ENCODE measurements around the gene RNF5. TPM values are rescaled to one million over a fixed set of nuclear protein-coding genes. Genes with fewer than 3 reads are reported as not detected.

RNF5 gene
- total and polyA plus RNA-seq, 9 of the 15 experiments (the other 6 are each of a cell fraction or from before 2014, with no cell fraction given), result 62.2 to 245 (median 129) TPM

- Histone ChIP-seq H3K9me1 (ENCODE audit: control insufficient read depth, insufficient read depth, low read length) (no peaks in the 10 kb centered on the region), H3K9ac (ENCODE audit: insufficient read depth in 1 of 2, low read depth in 2 of 2, low read length in 2 of 2) (0 out of 4 replicates have a peak overlapping the region, but pooled peaks of 1 of the 2 experiments have one; percentile 9), H3K36me3 (ENCODE audit: control insufficient read depth, insufficient read depth, low read length) (no peaks in the 10 kb centered on the region), H4K20me1 (replicated peaks; ENCODE audit: control insufficient read depth, insufficient read depth, low read length) (no peaks in the 10 kb centered on the region), H3K27me3 (ENCODE audit: control insufficient read depth in 2 of 2, insufficient read depth in 2 of 2, low read length in 2 of 2) (peaks cover 5 to 6% of the 10 kb centered on the region in 2 experiments; a peak in 4 of 5 replicates), H3K27ac (ENCODE audit: extremely low read depth, low read depth, low read length) (no peak overlapping the region), H3K4me3 (no peak overlapping the region), H3K79me2 (ENCODE audit: control insufficient read depth, insufficient read depth, low read length) (peaks cover 9% of the 10 kb centered on the region; the same call in 2 of the 3 replicates), H2AFZ (ENCODE audit: low read depth, low read length) (no peak overlapping the region), H3K9me3 (replicated peaks; ENCODE audit: control insufficient read depth, insufficient read depth, low read depth, low read length) (no peaks in the 10 kb centered on the region), H3K4me2 (ENCODE audit: insufficient read depth, low read length) (no peak overlapping the region), H3K4me1 (replicated peaks in 1 of 2; ENCODE audit: control insufficient read depth in 2 of 2, insufficient read depth in 2 of 2, low read length in 2 of 2) (peaks cover 28 to 44% of the 10 kb centered on the region in 2 experiments)
- ATAC-seq (no peak), DNase-seq (ENCODE audit: extremely low read depth in 1 of 4, low spot score in 3 of 4) (no peak), FAIRE-seq (no peak)
- CTCF ChIA-PET (ENCODE audit: low intra/inter-chr PET ratio), result no interaction called here
- intact Hi-C loops (cut with micrococcal nuclease) (loop anchor here (5.0 to 10.0 kb wide), 2 partner anchors 294 to 773 kb away; partner anchors contain the start of gene ZBTB12), in situ Hi-C loops (cut with MboI) (no loop called here)
- POLR2A ChIA-PET, result interaction anchor here (0.7 kb wide), 1 partner anchor 10 kb away, joined by 5 read pairs; no protein-coding TSS in a partner anchor
- BruUV-seq (replicated peaks), result no TSS peak
- 73% methylated on average over 17 of the region's 17 CpGs for WGBS (ENCODE audit: insufficient coverage, low coverage, missing lambda C conversion rate)
- TF ChIP-seq TEAD2 (tag; IDR thresholded peaks at IDR 0.05), result no peak
- TF ChIP-seq, protein P1, sequence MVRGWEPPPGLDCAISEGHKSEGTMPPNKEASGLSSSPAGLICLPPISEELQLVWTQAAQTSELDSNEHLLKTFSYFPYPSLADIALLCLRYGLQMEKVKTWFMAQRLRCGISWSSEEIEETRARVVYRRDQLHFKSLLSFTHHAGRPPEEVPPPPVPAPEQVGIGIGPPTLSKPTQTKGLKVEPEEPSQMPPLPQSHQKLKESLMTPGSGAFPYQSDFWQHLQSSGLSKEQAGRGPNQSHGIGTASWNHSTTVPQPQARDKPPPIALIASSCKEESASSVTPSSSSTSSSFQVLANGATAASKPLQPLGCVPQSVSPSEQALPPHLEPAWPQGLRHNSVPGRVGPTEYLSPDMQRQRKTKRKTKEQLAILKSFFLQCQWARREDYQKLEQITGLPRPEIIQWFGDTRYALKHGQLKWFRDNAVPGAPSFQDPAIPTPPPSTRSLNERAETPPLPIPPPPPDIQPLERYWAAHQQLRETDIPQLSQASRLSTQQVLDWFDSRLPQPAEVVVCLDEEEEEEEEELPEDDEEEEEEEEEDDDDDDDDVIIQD (CRISPR knock-in tag; IDR thresholded peaks at IDR 0.05), result no peak
- no peak for TF ChIP-seq HINFP (tag; conservative IDR thresholded peaks at IDR 0.05; ENCODE audit: low read depth)
- no peak for TF ChIP-seq ZEB2 (IDR thresholded peaks at IDR 0.05)
- TF ChIP-seq KDM4B (IDR thresholded peaks at IDR 0.05; ENCODE audit: borderline replicate concordance in 2 of 2, low read depth in 1 of 2), result no peak
- TF ChIP-seq ZNF830 (CRISPR knock-in tag; IDR thresholded peaks at IDR 0.05), result no peak
- 0 out of 2 replicates have a peak, but pooled peaks have one; percentile 37 for TF ChIP-seq BCOR (IDR thresholded peaks at IDR 0.05)
Measured at GRCh38 chr6:32198866-32199265, 20.7 kb downstream of the RNF5 start.

All from K562 (cell line).